ES-I3 (cell line): ENCODE data around the gene FOXN3.

Experiments
- H3K36me3 ChIP-seq: 2 replicates; pipeline ENCODE4 v1.6.1; 2013; ENCODE audit warnings: mild to moderate bottlenecking, low read length, control low read depth, moderate library complexity; ENCODE audit not compliant: insufficient read depth
- H3K4me1 ChIP-seq: 2 replicates; pipeline ENCODE4 v1.6.1; 2013; ENCODE audit warnings: mild to moderate bottlenecking, control low read depth, low read length; ENCODE audit not compliant: insufficient read depth
- H3K9ac ChIP-seq: 2 replicates; pipeline ENCODE4 v1.6.1; 2013; ENCODE audit warnings: low read depth, mild to moderate bottlenecking, low read length, moderate library complexity
- H3K9me3 ChIP-seq: 2 replicates; pipeline ENCODE4 v1.6.1; 2013; ENCODE audit warnings: mild to moderate bottlenecking, low read length, moderate library complexity; ENCODE audit not compliant: control insufficient read depth, insufficient read depth

FOXN3 gene

GRCh38 chr14:89391556-89391955, 25.5 kb downstream of the FOXN3 start:
- Histone ChIP-seq H3K9me3 (no peaks in the 10 kb centered on the region), H3K4me1 (peaks cover 31% of the 10 kb centered on the region), H3K9ac (no peak overlapping the region), H3K36me3 (no peaks in the 10 kb centered on the region; the same call in 1 of the 2 replicates)

GRCh38 chr14:89391123-89391522, 25.9 kb downstream of the FOXN3 start:
- Histone ChIP-seq H3K9me3 (no peaks in the 10 kb centered on the region), H3K4me1 (peaks cover 31% of the 10 kb centered on the region), H3K9ac (no peak overlapping the region), H3K36me3 (no peaks in the 10 kb centered on the region; the same call in 1 of the 2 replicates)

GRCh38 chr14:89388853-89389252, 28.2 kb downstream of the FOXN3 start:
- Histone ChIP-seq H3K9ac (no peak overlapping the region), H3K4me1 (peaks cover 31% of the 10 kb centered on the region), H3K9me3 (no peaks in the 10 kb centered on the region), H3K36me3 (no peaks in the 10 kb centered on the region; the same call in 1 of the 2 replicates)

- Histone ChIP-seq H3K9ac (no peak overlapping the region), H3K36me3 (no peaks in the 10 kb centered on the region; the same call in 1 of the 2 replicates), H3K4me1 (peaks cover 31% of the 10 kb centered on the region), H3K9me3 (no peaks in the 10 kb centered on the region)
These were observed 28.9 kb downstream of the FOXN3 start for GRCh38 chr14:89387922-89388685.

- no peaks in the 10 kb centered on the region; the same call in 1 of the 2 replicates for H3K36me3 ChIP-seq
- H3K9ac ChIP-seq = no peak overlapping the region
- H3K4me1 ChIP-seq = peaks cover 23% of the 10 kb centered on the region
- no peaks in the 10 kb centered on the region for H3K9me3 ChIP-seq
These were observed 30.7 kb downstream of the FOXN3 start for GRCh38 chr14:89386212-89386886.

- Histone ChIP-seq H3K4me1 (peaks cover 12% of the 10 kb centered on the region), H3K9ac (no peak overlapping the region)
These were observed 32.4 kb downstream of the FOXN3 start for GRCh38 chr14:89384636-89385035.

GRCh38 chr14:89384023-89384422, 33.0 kb downstream of the FOXN3 start:
- Histone ChIP-seq H3K36me3 (peaks cover under 1% of the 10 kb centered on the region; the same call in 1 of the 2 replicates), H3K9ac (no peak overlapping the region), H3K4me1 (peaks cover 7% of the 10 kb centered on the region; the same call in 1 of the 2 replicates), H3K9me3 (no peaks in the 10 kb centered on the region)

More at GRCh38 chr14:89384636-89385035, 32.4 kb downstream of the FOXN3 start:
- Histone ChIP-seq H3K36me3 (no peaks in the 10 kb centered on the region; the same call in 1 of the 2 replicates), H3K9me3 (no peaks in the 10 kb centered on the region)

- Histone ChIP-seq H3K36me3 (peaks cover 3% of the 10 kb centered on the region), H3K9me3 (no peaks in the 10 kb centered on the region), H3K4me1 (0 out of 2 replicates have a peak, but pooled peaks cover 1% of the 10 kb centered on the region), H3K9ac (no peak overlapping the region)
These were observed 33.9 kb downstream of the FOXN3 start for GRCh38 chr14:89382901-89383845.

GRCh38 chr14:89382487-89382886, 34.5 kb downstream of the FOXN3 start:
- H3K4me1 ChIP-seq = no peaks in the 10 kb centered on the region
- no peak overlapping the region for H3K9ac ChIP-seq
- peaks cover 3% of the 10 kb centered on the region for H3K36me3 ChIP-seq
- H3K9me3 ChIP-seq = 0 out of 2 replicates have a peak, but pooled peaks cover under 1% of the 10 kb centered on the region

- H3K9me3 ChIP-seq = 0 out of 2 replicates have a peak, but pooled peaks cover 2% of the 10 kb centered on the region
- no peaks in the 10 kb centered on the region for H3K4me1 ChIP-seq
- H3K36me3 ChIP-seq = peaks cover 3% of the 10 kb centered on the region
- no peak overlapping the region for H3K9ac ChIP-seq
These were observed 36.9 kb downstream of the FOXN3 start for GRCh38 chr14:89379891-89380820.

GRCh38 chr14:89379006-89379405, 38.0 kb downstream of the FOXN3 start:
- H3K9me3 ChIP-seq = 0 out of 2 replicates have a peak, but pooled peaks cover 2% of the 10 kb centered on the region
- peaks cover 3% of the 10 kb centered on the region; the same call in 1 of the 2 replicates for H3K36me3 ChIP-seq
- no peak overlapping the region for H3K9ac ChIP-seq
- H3K4me1 ChIP-seq = no peaks in the 10 kb centered on the region

- no peak overlapping the region for H3K9ac ChIP-seq
- H3K9me3 ChIP-seq = 0 out of 2 replicates have a peak, but pooled peaks cover 2% of the 10 kb centered on the region
- peaks cover 3% of the 10 kb centered on the region; the same call in 1 of the 2 replicates for H3K36me3 ChIP-seq
- H3K4me1 ChIP-seq = no peaks in the 10 kb centered on the region
These were observed 38.9 kb downstream of the FOXN3 start for GRCh38 chr14:89378119-89378518.

- Histone ChIP-seq H3K9me3 (0 out of 2 replicates have a peak, but pooled peaks cover 2% of the 10 kb centered on the region), H3K9ac (no peak overlapping the region), H3K36me3 (peaks cover 3% of the 10 kb centered on the region; the same call in 1 of the 2 replicates), H3K4me1 (no peaks in the 10 kb centered on the region)
These were observed 39.5 kb downstream of the FOXN3 start for GRCh38 chr14:89377544-89377943.
